ENCODE measurements around the gene LDB2.
"Not testable (repeated sequence)": the region's sequence is repeated elsewhere in the genome, so short reads cannot be mapped to it uniquely, and the experiment has no call there.

LDB2 gene

GRCh38 chr4:16530688-16531635 lies 367.5 kb downstream of the LDB2 start:
- Mint-ChIP-seq H3K4me1 (ENCODE audit: low read depth in 2 of 2) (no peaks in the 10 kb centered on the region), H3K27me3 (no peaks in the 10 kb centered on the region), H3K4me3 (no peak overlapping the region), H3K9me3 (peaks cover 0 to 16% of the 10 kb centered on the region in 2 donors), H3K27ac (no peak overlapping the region), H3K36me3 (ENCODE audit: insufficient read depth) (no peaks in the 10 kb centered on the region)
- DNase-seq (no peak), ATAC-seq (replicated peaks) (no peak)

DNA sequence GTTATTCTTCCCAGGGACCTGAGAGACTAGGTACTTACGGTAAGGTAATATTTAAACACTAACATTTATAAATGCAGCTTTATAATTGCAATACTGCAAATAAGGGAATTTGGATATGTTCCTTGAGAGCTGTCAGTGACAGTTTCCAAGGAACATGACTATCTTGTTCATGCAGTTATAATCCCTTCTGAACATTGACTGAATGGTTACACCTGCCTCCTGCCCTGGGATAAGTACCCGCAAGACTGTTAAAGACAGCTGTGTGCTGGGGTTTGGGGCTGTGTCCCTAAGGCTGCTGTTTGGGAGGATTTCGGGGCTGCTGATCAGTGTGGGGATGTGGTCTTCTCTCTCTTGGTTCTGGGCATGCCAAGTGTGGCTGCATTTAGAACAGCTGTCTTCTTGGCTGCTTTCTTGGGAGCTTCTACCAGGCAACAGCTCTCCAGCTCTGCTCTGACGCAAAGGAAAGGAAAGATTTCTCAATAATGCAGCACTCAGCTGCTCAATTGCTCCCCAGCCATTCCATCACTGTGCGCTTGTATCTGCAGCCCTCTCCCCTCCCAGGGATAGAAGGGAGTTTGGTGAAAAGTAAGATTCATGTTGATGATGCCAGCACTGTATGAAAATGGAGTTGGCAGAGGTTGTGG lies 373.4 kb downstream of the LDB2 start:
- Mint-ChIP-seq H3K36me3 (ENCODE audit: insufficient read depth) (no peaks in the 10 kb centered on the region), H3K27ac (no peak overlapping the region), H3K9me3 (peaks cover 0 to 13% of the 10 kb centered on the region in 2 donors), H3K4me3 (no peak overlapping the region), H3K27me3 (no peaks in the 10 kb centered on the region), H3K4me1 (ENCODE audit: low read depth in 2 of 2) (no peaks in the 10 kb centered on the region)
- DNase-seq = no peak
- no peak for ATAC-seq (replicated peaks)

- Mint-ChIP-seq H3K27me3 (no peaks in the 10 kb centered on the region), H3K4me1 (ENCODE audit: low read depth in 2 of 2) (no peaks in the 10 kb centered on the region), H3K9me3 (peaks cover 0 to 13% of the 10 kb centered on the region in 2 donors), H3K4me3 (no peak overlapping the region), H3K36me3 (ENCODE audit: insufficient read depth) (no peaks in the 10 kb centered on the region), H3K27ac (no peak overlapping the region)
- DNase-seq = no peak
- ATAC-seq (replicated peaks) = no peak
Measured at GRCh38 chr4:16524406-16524805, 374.0 kb downstream of the LDB2 start.

- H3K4me1 Mint-ChIP-seq (ENCODE audit: low read depth in 2 of 2); DNase-seq; H3K27me3 Mint-ChIP-seq; H3K36me3 Mint-ChIP-seq (ENCODE audit: insufficient read depth); H3K4me3 Mint-ChIP-seq; ATAC-seq (replicated peaks); H3K27ac Mint-ChIP-seq: not testable (repeated sequence)
- H3K9me3 Mint-ChIP-seq = peaks cover 0 to 11% of the 10 kb centered on the region in 2 donors
Measured at GRCh38 chr4:16523526-16523925, 374.9 kb downstream of the LDB2 start.

DNA sequence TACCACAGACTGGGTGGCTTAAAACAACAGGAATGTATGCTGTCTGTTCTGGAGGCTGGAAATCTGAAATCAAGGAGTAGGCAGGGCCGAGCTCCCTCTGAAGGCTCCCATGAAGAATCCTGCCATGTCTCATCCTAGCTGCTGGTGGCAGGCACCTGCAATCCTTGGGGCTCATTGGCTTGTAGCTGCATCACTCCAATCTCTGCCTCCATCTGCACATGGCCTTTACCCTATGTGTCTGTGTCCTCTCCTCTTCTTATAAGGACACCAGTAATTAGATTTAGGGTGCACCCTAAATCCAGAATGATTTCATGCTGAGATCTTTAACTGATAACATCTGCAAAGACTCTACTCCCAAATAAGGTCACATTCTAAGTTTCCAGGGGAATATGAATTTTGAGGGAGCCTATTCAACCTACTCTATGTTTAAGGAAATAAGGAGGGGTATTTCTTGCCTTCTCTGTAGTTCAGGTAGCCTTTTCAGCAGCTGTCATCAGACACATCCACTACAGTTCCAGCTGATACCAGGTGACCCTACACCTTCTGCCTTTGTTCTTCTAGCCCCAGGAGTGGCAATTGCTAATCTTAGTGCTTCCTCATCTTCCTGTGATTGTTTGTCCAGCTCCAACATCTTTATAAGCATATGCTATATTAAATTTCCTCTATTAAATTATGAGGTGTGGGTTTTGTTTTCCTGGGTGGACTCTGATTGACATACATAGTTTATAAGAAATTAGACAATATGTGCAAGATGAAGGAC lies 377.1 kb downstream of the LDB2 start:
- Mint-ChIP-seq H3K27me3 (no peaks in the 10 kb centered on the region), H3K9me3 (peaks cover 0 to 6% of the 10 kb centered on the region in 2 donors), H3K36me3 (ENCODE audit: insufficient read depth) (peaks cover 4% of the 10 kb centered on the region), H3K27ac (no peak overlapping the region), H3K4me1 (ENCODE audit: low read depth in 2 of 2) (no peaks in the 10 kb centered on the region), H3K4me3 (no peak overlapping the region)
- ATAC-seq (replicated peaks) (no peak), DNase-seq (no peak)

DNA sequence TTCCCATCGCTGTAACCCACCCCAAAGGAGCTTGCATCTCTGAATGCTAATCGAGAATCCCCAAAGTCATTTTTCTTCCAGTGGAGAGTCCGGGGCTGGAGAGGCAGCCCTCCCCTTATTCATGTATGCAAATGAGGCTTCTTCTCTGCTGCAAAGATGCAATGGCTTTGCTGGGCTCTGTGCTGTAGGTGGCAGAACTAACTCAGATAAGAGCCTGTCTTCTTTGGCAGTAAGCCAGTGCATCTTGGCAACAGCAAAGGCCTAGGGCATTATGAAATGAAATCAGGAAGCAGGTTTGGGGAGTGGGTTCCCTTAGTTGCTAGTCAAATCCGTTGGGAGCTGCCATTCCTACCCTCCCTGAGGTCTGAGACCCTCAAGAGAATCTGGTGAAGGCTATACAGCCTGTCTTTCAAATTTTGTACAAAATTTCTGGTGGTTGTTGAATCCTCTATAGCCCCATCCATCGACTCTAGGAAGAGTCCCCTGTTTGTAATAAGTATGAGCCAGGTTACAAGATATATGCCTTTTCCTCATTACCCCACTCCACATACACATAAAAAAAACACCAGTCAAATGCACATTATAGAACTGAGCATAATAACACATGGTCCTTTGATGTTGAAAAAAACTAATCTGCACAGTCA lies 381.5 kb downstream of the LDB2 start:
- Mint-ChIP-seq H3K4me1 (ENCODE audit: low read depth in 2 of 2) (no peaks in the 10 kb centered on the region), H3K36me3 (ENCODE audit: insufficient read depth) (peaks cover 4% of the 10 kb centered on the region), H3K27ac (no peak overlapping the region), H3K4me3 (no peak overlapping the region), H3K9me3 (peaks cover 2 to 5% of the 10 kb centered on the region in 2 donors), H3K27me3 (no peaks in the 10 kb centered on the region)
- DNase-seq (no peak), ATAC-seq (replicated peaks) (no peak)

GRCh38 chr4:16513876-16514275 lies 384.6 kb downstream of the LDB2 start:
- Mint-ChIP-seq H3K4me3 (no peak overlapping the region), H3K27me3 (no peaks in the 10 kb centered on the region)
- no peak for ATAC-seq (replicated peaks)

GRCh38 chr4:16508968-16509367 lies 389.5 kb downstream of the LDB2 start:
- H3K4me3 Mint-ChIP-seq = no peak overlapping the region
- peaks cover 3 to 6% of the 10 kb centered on the region in 2 donors for H3K9me3 Mint-ChIP-seq
- DNase-seq (no peak), ATAC-seq (replicated peaks) (no peak)
- no peaks in the 10 kb centered on the region for H3K4me1 Mint-ChIP-seq (ENCODE audit: low read depth in 2 of 2)
- H3K27me3 Mint-ChIP-seq = no peaks in the 10 kb centered on the region
- H3K27ac Mint-ChIP-seq = no peak overlapping the region
- no peaks in the 10 kb centered on the region for H3K36me3 Mint-ChIP-seq (ENCODE audit: insufficient read depth)

More at GRCh38 chr4:16513876-16514275, 384.6 kb downstream of the LDB2 start:
- no peak for DNase-seq
- Mint-ChIP-seq H3K9me3 (peaks cover 0 to 2% of the 10 kb centered on the region in 2 donors), H3K4me1 (ENCODE audit: low read depth in 2 of 2) (no peaks in the 10 kb centered on the region), H3K27ac (no peak overlapping the region), H3K36me3 (ENCODE audit: insufficient read depth) (peaks cover 4% of the 10 kb centered on the region)

DNA sequence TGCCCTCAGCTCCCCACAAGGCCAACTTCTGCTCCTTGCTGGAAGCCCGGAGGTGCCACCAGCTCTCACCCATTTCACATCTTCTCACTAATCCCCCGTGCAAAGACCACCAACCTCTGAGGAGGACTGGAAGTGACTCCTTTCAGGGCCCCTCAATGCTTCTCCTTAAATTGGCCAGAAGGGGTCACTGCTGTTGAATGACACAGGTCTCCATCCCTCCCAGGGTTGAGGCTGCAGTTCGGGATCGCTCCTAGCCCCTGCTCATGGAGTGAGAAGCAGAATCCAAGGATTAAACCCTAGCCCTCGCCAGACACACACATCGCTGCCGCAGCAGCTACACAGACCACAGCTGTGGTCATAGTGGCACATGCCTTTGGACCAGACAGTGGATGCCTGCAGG lies 392.7 kb downstream of the LDB2 start:
- Mint-ChIP-seq H3K9me3 (peaks cover 6% of the 10 kb centered on the region in 2 donors), H3K36me3 (ENCODE audit: insufficient read depth) (no peaks in the 10 kb centered on the region), H3K27me3 (no peaks in the 10 kb centered on the region), H3K4me1 (ENCODE audit: low read depth in 2 of 2) (no peaks in the 10 kb centered on the region), H3K27ac (no peak overlapping the region), H3K4me3 (no peak overlapping the region)
- no peak for DNase-seq
- ATAC-seq (replicated peaks) = no peak

DNA sequence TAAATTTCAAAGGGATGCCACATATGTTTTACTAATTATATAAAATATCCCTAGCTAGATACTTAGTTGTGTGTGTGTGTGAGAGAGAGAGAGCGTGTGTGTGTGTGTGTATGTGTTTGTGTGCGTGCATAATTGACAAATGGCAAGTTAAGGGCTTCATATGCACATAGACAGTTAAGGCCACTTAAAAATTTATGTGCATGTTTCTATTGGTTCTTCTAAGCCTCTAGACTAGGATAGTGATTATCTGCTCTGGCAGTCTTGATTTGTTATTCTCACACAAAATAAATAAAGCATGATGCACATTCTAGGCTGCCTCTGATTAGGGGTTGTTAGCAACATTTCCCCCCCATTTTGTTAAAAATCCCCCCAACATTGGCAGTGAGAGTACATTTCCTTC lies 393.2 kb downstream of the LDB2 start:
- H3K27ac Mint-ChIP-seq = no peak overlapping the region
- H3K36me3 Mint-ChIP-seq (ENCODE audit: insufficient read depth) = no peaks in the 10 kb centered on the region
- no peaks in the 10 kb centered on the region for H3K27me3 Mint-ChIP-seq
- H3K9me3 Mint-ChIP-seq = peaks cover 6% of the 10 kb centered on the region in 2 donors
- no peak for ATAC-seq (replicated peaks)
- H3K4me1 Mint-ChIP-seq (ENCODE audit: low read depth in 2 of 2) = no peaks in the 10 kb centered on the region
- H3K4me3 Mint-ChIP-seq = no peak overlapping the region
- no peak for DNase-seq

- H3K9me3 Mint-ChIP-seq = peaks cover 5 to 6% of the 10 kb centered on the region in 2 donors
- ATAC-seq (replicated peaks) = no peak
- no peak overlapping the region for H3K27ac Mint-ChIP-seq
- DNase-seq = no peak
- no peaks in the 10 kb centered on the region for H3K36me3 Mint-ChIP-seq (ENCODE audit: insufficient read depth)
- no peak overlapping the region for H3K4me3 Mint-ChIP-seq
- H3K27me3 Mint-ChIP-seq = no peaks in the 10 kb centered on the region
- H3K4me1 Mint-ChIP-seq (ENCODE audit: low read depth in 2 of 2) = no peaks in the 10 kb centered on the region
Measured at GRCh38 chr4:16503421-16504100, 394.9 kb downstream of the LDB2 start.

DNA sequence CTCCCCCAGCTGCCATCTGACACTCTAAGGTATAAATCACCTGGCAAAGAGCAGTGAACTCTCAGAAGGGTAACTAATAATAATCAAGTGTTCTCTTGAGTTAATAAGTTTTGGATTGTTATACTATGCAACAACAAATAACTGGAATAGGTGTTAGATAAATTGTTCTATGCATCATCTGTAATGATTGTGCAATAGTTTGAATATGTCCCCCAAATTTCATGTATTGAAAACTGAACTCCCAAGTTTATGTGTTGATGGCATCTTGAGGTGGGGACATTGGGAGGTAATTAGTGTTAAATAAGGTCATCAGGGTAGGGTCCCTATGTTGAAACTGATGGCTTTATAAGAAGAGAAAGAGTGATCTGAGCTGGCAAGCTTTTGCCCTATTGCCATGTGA lies 399.5 kb downstream of the LDB2 start:
- DNase-seq = no peak
- Mint-ChIP-seq H3K27ac (no peak overlapping the region), H3K4me3 (no peak overlapping the region), H3K4me1 (ENCODE audit: low read depth in 2 of 2) (no peaks in the 10 kb centered on the region), H3K27me3 (no peaks in the 10 kb centered on the region), H3K36me3 (ENCODE audit: insufficient read depth) (no peaks in the 10 kb centered on the region), H3K9me3 (peaks cover 0 to 4% of the 10 kb centered on the region in 2 donors)
- no peak for ATAC-seq (replicated peaks)

DNA sequence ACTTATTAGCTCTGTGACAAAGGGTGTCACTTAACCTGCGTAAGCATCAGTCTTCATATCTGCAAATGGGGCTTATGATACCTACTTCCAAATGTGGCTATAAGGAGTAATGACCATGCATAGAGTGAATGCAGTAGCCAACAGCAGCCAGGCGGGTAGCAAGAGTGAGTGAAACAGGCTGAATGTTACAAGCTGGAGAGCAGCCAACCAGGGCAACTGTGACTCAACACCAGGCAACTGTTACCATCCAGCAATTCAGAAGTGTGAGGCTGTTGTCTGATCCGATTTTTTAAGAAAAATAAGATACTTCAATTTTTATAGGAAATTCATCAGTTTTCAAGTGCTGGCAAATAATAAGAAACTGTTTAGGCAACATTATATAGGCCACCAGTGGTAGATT lies 401.9 kb downstream of the LDB2 start:
- Mint-ChIP-seq H3K36me3 (ENCODE audit: insufficient read depth) (no peaks in the 10 kb centered on the region), H3K27me3 (no peaks in the 10 kb centered on the region), H3K9me3 (peaks cover 0 to 4% of the 10 kb centered on the region in 2 donors), H3K4me1 (ENCODE audit: low read depth in 2 of 2) (no peaks in the 10 kb centered on the region), H3K4me3 (no peak overlapping the region), H3K27ac (no peak overlapping the region)
- ATAC-seq (replicated peaks) (no peak), DNase-seq (no peak)
